Activated CD8-positive, alpha-beta memory T cell treated with anti-CD3 and anti-CD28 coated beads, Interleukin-2, amount 50 U/mL, for 24 hours (primary cell): ENCODE results near the gene SCRG1.

Experiments used
- DNase-seq: peaks from one replicate; pipeline ENCODE4 v3.0.0-alpha.2; 2020; ENCODE audit errors: extremely low read depth

Gene SCRG1

DNA sequence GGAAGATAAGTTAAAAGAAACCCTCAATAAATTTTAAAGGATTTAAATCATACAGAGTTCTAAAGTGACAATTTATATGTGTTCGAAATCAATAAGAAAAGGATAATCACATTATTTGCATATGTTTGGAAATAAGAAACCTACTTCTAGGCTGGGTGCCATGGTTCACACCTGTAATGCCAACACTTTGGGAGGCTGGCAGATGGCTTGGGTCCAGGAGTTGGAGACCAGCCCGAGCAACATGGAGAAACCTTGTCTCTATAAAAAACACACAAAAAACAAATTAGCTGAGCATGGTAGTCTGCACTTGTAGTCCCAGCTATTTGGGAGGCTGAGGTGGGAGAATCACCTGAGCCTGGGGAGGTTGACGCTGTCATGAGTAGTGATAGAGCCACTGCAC lies 36.2 kb downstream of the SCRG1 start:
- DNase-seq = no peak

- no peak for DNase-seq
Measured at GRCh38 chr4:173360587-173361221, 38.2 kb downstream of the SCRG1 start.

GRCh38 chr4:173357939-173358338 lies 41.0 kb downstream of the SCRG1 start:
- DNase-seq = no peak

GRCh38 chr4:173347467-173347866 lies 51.4 kb downstream of the SCRG1 start:
- DNase-seq = no peak

- no peak for DNase-seq
Measured at GRCh38 chr4:173346074-173346473, 52.8 kb downstream of the SCRG1 start.

GRCh38 chr4:173345648-173346047 lies 53.3 kb downstream of the SCRG1 start:
- DNase-seq = no peak

DNA sequence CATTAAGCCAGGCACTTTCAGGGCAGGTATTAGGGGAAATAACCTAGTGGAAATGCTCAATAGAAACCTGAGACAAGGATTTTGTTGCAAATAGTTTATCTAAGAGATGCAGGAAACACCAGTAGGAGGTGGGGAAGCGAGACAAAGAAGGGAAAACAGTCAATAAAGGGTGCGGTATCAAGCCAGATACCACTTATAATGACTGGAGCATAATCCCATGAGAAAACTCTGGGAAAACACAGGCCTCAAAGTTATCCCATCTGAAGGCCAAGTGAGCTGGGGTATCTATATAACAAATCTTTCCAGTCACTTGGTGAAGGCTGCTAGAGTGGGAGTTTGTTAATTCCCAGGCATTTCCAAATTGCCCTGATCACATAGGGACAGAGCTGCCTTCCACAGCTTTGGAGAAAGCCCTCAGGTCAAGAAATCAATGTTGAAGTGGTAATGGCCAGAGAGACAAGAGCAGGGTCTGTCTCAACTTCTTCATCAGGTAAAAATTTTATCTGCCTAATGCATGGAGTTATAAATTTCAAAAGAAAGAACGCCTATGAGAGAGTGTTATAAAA lies 55.0 kb downstream of the SCRG1 start:
- no peak for DNase-seq

- no peak for DNase-seq
Measured at GRCh38 chr4:173337463-173337862, 61.5 kb downstream of the SCRG1 start.

GRCh38 chr4:173334891-173335752 lies 63.8 kb downstream of the SCRG1 start:
- peak; percentile 1 for DNase-seq
